Activated naive CD4-positive, alpha-beta T cell (primary cell): ENCODE data around the gene TEF.

Experiments
- DNase-seq, 4 experiments: peaks; one replicate each; lab custom pipeline; 2025; lab: John Stamatoyannopoulos, UW

TEF gene

DNA sequence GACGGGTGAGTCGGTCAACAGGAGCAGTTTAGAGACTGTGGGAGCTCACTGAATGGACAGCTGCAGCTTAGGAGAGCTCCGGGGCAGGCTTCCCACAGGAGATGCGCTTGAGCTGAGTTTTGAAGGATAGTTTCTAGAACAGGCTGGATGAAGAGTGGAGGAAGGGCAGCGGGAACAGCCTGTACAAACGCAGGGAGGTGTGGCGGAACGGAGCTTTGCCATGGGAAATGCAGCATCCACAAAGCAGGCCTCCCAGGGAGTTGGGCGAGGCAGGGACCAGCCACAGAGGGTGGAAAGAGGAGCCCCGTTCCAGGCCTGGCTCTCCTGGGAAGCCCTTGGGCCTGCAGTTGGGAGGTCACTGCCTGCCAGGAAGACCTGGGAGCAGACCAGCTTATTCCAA is 26.8 kb upstream of the TEF start:
- no peak for DNase-seq

DNA sequence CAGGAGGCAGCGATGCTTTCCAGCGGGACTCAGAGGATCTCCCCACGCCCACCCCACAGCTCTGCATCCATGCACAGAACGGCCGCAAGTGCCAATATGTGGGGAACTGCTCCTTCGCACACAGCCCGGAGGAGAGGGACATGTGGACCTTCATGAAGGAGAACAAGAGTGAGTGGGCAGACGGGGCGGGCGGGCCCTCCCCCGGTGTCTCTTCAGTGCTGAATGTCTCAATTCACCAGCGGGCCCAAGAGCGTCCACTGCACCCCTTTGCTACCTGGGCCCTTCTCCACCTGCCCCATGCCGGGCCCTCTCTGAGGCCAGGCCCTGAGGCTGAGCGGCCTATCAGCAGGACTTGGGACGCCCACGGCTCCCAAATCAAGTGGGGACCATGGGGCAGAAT is 25.8 kb upstream of the TEF start:
- no peak for DNase-seq

DNA sequence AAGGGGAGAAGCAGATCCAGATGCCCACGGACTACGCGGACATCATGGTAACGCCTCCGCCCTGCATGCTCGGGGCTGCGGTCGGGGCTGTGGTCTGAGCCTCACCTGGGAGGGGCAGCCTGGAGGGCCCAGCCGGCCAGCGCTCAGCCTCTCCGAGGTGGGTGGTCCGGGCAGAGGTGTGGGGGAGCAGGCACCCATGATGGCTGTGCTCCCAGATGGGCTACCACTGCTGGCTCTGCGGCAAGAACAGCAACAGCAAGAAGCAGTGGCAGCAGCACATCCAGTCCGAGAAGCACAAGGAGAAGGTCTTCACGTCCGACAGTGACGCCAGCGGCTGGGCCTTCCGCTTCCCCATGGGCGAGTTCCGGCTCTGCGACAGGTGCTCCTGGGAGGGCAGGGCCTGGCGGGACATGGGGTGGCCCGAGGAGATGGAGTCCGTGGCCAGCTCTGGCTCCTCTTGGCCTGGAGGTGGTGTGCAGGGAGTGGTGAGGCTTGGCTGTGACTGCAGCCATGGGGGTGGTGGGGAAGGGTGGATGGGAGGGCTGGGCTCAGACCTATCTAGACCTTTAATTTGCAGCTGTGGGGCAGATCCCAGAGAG is 25.2 kb upstream of the TEF start:
- DNase-seq = no peak

DNA sequence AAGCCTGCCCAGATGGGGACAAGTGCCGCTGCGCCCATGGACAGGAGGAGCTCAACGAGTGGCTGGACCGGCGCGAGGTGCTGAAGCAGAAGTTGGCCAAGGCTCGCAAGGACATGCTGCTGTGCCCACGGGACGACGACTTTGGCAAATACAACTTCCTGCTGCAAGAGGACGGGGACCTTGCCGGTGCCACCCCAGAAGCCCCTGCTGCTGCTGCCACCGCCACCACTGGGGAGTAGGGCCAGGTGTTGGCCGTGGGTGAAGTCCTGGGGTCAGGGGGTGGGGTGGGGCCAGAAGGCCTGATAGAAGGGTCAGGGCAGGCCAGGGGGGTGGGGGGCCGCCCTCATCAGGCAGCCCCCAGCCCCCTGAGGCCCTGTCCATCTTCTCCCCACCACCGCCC is 24.6 kb upstream of the TEF start:
- DNase-seq = no peak

DNA sequence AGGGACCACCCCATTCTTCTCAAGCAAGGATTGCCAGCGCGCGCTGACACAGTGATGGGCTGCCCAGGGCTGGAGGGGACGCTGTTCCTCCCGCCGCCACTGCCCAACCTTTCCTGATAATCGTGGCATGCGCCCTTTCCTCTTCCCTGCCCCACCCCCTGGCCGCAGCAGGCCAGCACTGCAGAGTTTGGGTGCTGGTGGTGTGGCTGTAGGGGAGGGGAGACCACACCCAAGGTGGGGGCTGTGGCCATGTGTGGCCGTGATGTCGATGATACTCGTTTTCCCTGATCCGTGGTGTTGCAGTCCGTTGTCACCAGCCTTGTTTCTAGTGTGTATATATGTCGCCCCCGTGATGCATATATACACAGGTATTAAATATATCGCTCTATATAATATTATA is 22.8 kb upstream of the TEF start:
- DNase-seq = no peak

DNA sequence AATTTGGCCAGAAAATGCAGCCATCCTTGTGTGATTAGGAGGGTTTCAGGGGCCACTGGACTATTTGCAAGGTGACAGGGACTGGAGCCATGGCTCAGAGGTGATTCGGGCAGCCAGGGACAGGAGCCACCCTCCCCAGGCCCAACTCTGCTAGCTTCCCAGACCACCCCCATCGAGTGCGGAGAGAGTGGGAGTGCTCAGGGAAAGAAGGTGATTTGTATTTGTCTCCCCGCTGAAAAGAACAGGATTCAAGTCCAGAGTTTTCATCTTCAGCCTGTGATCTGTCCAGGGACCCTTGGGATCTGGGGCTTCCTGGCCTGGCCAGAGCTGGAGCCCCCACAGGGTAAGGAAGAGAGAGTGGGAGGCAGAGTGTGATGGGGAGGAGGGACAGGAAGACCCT is 22.4 kb upstream of the TEF start:
- no peak for DNase-seq

DNA sequence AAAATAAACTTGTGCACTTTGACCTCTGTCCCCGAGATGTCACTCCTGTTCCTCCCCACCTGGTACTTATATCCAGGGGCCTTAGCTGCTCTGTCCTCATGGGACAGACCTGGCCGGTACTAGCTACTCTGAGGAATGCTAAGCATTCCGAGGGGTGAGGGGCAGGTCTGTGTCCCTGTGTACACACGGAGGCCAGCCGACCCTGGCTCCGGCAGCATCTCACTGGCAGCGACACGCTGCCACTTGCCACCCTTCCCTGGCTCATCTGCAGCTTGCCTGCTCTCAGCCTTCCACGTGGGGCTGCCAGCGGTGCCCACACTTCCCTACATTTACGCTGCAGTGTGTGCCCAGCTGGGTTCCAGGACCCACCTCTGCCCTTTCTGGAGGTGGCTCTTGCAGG is 21.6 kb upstream of the TEF start:
- DNase-seq = no peak

DNA sequence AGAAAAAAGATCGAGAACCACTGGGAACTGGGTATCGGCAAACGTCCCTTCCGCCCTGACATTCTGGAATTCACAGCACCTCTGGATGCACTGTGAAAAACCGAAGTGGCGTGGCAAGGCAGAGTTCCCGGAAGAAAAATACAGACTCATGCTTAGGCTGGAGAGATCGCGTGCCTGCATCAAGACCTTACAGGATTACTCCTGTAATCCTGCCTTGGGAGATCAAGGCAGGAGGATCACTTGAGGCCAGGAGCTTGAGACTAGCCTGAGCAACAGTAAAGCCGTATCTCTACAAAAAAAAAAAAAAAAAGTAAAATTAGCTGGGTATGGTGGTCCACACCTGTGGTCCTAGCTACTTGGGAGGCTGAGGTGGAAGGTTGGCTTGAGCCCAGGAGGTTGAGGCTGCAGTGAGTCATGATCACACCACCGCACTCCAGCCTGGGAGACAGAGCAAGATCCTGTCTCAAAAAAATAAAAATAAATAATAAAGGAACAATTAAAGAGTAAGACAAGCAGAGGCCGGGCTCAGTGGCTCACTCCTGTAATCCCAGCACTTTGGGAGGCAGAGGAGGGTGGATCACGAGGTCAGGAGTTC is 19.9 kb upstream of the TEF start:
- no peak for DNase-seq

DNA sequence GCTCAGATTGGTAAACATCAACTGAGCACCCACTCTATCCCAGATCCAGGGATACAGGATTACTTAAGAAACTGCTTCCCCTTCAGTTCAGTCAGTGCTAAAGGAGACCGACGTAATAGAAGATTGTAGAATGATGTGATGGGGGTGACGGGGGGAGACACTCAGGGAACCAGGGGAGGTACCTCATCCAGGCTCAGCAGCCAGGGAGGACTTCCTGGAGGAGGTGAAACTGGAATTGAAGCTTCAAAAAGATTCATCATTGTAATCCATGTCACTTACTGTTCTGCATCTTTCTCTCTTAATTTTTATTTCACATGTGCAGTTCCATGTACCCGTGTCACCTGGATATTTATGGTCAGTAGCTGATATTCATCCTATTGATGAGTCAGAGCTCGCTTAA is 19.1 kb upstream of the TEF start:
- no peak for DNase-seq

DNA sequence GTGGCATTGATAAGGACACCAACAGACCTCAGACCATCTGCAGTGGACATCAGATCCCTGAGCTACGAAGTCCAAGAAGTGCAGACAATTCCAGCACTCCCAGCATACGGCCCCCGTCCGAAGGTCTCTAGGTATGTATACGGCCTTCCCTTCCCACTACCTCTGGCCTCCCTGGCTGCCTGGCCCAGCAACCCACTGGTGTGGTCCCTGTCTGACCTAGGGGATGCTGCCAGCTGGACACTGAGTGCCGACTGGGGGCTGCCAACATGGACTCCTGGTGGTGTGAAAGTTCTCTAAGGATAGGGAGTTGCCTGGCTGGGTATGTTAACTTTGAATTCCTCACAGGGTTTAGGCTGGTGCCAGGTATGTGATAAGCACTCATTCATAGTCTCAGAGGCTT is 17.5 kb upstream of the TEF start:
- no peak for DNase-seq

DNA sequence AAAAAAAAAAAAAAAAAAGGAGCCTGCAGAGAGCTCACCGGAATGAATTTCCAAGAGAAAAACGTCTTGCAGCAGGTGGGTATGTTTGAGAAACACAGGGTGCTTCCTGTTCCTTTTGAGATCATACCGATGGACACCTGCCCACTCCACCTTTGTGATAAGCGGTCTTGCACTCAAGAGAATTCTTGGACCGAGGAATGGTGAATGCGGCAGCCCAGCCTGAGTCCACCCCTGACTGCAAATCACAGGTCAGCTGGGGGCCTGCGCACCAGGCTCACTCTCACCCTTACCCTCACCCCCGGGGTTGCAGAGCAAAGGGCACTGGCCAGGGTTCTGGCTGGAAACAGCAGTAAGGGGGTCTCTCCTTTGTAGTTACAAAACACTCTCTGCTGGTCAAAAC is 16.8 kb upstream of the TEF start:
- DNase-seq = no peak

DNA sequence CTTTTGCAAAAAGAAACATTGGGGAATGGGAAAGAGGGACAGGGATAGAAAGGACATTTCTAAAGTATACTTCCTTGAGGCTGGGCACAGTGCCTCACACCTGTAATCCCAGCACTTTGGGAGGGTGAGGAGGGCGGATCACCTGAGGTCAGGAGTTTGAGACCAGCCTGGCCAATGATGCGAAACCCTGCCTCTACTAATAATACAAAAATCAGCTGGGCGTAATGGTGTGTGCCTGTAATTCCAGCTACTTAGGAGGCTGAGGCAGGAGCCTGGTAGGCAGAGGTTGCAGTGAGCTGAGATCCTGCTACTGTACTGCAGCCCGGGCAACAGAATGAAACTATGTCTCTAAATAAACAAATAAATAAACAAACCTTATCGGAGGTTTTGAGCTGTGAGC is 16.3 kb upstream of the TEF start:
- no peak for DNase-seq

DNA sequence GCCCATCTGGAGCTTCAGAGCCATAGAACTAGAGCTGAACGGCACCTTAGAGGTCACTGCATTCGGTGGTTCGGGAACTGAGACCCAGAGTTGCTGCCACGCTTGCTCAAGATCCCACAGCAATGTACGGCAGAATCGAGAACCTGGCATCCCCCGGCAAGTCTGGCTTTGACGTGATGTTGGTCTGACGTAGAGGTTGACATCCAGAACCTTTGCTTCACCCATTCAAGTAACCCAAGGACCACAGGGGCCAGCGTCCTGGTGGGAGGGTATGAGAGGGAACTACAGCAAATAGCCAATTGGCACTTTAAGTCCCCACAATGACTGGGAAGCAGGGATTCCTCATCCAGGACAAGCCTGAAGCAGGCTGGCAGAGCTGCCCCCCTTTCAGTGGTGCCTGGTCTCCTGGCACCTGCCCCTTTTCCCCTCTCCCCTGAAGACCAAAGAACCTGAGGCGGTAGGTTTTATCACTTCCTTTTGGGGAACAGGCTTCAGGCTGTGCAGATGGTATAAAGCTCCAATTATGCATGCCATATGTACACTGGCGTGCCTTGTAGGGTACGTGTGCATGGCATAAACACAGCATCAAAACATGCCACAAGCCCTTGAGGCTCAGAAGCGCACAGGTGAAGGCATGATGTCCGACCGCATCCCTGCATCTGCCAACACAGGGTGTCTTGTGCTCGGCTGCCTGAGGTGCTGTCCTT is 15.3 kb upstream of the TEF start:
- DNase-seq = no peak

DNA sequence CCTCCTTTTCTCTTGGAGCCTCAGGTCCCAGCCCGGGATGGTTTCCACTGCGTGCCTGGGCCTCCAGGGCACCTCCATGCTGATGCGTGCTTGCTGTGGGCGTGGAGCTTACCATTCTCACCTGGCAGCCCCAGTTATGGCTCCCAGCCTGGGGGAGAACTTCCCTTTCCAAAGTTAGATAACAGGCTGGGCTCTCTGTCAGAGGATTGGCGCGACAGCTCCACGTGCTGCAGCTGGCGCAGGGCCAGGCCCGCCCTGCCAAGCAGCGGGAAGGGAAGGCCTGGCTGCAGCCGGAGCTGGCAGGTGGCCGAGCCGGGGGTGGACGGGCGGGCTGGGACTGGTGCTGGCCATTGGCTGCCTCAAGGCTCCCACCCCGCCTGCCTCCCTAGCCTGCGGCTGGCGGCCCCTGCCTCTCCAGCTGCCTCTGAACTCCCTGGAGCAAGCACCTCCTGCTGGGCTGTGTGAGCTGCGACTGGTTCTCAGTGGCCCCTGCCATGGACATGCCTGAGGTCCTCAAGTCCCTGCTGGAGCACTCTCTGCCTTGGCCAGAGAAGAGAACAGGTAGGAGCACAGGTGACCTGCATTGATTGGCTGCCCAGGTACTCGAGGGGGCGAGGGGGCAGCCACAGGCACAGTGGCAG is 14.6 kb upstream of the TEF start:
- peak in 1 of 4 experiments; percentile 6 for DNase-seq

DNA sequence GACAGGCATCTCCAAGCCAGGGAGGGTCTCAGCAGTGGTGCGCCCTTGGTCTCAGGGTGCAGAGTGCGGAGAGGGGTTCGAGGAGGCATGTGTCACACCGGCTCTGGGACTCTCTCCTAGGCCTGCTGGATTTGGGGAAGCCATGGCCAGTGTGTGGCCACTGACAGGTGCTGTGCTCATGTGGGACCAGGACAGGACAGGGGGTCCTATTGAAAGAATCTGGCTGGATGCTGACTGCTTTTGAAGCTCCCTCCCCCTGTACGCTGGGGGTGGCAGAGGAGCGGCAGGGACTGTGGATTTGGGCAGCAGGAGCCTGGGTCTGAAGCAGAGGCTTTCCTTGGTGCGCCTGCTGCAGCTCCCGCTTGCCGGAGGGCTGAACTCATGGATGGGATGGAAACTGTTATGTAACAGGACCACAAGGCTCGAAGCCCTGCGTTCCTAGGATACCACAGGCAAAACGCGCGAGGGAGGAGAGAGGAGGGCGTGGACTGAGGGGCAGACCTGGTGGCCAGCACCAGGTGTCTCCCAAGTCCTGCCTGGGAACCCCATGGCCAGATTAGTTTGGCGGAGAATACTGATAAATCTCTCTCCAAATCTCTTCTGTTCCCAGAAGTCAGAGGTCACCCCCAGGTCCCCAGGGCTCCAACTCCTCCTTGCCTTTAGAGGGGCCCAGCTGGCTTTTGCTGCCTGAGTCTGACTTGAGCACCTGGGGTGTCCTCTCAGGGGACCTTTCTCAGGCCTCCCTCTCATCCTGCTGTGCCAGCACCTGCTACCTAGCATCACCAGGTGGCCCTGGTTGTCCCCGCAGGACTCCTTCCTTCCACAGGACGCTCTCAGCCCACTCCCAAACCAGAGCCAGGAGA is 13.8 kb upstream of the TEF start:
- DNase-seq = no peak

DNA sequence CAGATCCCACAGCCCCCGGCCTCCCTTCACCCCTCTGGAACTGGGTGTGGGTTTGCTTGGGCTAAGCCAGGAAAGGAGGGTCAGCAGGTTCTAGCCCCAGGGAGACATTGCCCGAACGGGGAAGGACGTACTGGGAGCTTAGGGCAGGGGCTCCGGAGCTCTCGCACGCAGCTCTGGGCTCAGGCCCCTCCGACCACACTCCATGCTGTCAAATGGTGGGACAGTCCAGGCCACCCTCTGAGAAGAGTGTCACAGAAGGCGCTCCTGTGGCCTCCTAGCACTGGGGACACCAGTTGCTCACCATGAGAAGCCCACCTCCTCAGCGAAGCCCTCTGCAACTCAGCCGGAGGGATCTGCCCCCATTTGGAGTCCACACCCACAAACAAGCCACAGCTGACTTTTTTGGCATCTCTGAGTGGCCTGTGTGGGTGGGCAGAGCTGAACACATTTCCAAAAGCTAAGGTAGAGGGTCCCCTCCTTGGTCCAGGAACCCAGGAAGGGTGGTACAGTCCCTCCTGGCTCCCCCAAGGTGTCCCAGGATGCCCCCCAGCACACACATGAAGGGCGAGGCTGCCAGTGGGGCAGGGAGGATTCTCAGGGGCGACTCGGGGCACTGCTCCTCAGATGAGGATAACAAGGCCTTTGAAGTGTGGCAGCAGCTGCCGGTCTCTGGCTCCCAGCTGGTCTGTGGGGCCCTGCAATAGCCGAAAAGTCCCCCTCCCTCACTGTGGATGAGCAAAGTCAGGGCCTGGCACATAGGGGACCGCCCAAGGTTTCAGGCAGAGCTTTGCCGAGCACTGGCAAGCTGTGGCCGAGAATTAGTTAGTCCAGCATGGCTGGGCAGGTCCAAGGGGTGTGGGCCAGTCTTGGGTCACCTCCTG is 13.0 kb upstream of the TEF start:
- no peak for DNase-seq

DNA sequence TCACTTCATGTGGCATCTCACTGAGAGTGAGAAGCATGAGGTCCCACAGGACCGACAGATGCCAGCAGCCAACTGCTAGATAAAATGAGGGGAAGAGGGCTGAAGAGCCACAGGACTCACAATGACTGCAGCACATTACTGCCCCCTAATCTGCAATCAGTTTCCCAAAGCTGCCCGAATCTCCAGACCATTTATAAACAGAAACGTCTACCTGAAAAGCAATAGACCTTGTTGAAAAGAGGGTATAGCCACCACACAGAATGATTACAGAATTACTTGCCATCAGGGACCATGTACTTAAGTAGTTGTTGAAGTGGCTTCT is 12.4 kb upstream of the TEF start:
- DNase-seq = no peak

DNA sequence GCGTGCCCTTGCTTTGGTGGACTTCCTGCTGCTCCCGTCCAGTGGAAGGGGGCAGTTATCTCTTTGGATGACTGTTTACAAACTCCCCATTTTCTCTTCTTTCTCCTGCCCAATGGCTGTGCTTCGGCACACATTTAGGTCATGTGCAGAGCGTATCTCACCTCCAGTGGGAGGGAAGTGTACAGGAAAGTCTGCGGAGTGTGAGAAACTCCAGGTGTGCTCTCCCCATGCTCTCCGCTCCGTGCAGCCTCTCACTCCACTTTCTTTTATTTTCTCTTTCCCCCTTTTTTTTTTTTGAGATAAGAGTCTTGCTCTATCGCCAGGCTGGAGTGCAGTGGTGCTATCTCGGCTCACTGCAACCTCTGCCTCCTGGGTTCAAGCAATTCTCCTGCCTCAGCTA is 11.9 kb upstream of the TEF start:
- DNase-seq = no peak

DNA sequence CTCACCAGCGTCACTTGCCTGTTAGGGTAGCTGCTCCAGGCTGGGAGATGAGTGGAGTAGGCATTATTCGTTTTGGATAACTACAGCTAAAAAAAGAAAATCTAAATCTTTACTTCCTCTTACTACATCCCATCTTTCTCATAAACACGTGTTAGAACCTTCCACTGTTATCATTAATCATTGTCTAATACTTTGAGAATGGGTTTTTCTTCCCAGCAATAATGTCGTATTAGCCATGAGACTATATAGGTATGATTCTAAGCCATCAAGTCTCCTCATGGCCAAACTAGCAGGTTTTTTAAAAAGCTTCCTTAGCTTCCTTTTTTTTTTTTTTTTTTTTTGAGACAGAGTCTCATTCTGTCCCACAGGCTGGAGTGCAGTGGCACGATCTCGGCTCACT is 3.9 kb upstream of the TEF start:
- DNase-seq = no peak

DNA sequence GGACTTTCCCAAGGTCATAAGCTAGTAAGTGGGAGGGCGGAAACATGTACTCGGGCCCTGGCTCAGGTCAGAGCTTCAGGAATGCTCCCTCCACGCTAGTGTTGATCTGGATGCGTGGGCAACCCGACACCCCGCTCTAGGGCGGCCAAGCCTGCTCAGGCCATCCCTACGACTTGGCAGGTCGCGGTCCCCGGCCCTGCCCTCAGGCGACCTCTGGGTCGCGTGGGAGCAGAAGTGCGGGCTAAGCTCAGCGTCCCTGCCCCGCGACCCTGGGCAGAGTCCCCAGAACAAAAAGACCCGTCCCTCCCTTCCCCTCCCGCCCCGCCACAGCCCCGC is 781 bp upstream of the TEF start:
- DNase-seq = no peak

DNA sequence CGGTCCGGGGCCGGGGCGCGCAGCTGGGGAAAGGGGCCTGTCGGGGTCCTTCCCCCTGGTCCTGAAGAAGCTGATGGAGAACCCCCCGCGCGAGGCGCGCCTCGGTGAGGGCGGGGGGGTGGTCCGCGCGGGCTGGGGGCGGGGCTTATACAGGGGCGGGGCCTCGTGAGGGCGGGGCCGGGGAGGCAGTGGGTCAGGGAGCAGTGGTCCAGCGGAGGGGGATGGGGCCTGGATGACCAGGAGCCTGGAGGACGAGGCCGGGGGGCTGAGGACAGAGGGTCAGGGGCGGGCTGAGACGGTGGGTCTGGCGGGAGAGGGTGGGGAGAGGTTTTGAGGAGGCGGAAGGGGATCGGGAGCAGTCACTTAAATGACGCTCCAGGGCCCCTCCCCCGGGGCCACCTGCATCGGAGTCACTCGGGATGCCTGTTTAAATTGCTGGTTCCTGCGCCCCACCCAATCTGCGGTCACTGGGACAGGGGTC is 396 bp downstream of the TEF start:
- DNase-seq = peak; percentile 47 to 70 (median 64)

DNA sequence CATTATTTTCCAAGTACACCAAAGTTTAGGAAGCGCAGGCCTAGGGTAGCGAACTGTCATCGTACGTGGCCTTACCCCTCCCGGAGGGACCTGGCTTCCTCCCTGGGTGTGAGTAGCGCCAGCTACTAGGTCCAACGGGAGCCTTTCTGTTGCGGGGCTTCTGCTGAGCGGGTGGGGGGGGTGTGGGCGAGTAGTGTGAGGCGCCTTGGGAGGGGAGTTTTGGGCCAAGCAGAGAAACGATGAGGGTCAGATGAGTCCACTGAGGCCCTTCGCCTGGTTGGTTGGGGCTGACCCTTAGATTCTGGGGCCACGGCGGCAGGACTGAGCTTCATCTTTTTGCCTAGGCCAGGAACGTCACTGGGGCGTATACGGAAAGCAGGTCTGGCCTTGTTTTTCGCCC is 868 bp downstream of the TEF start:
- no peak for DNase-seq
